NOMO-1 (cell line): Measurements from ENCODE around the gene AK5.

Source experiments
- DNase-seq, 2 experiments: peaks; one replicate each; lab custom pipeline; 2025; ENCODE audit not compliant: unreplicated experiment in 2 of 2; lab: John Stamatoyannopoulos, UW

AK5 gene

GRCh38 chr1:77433934-77434333, 152.1 kb downstream of the AK5 start:
- no peak for DNase-seq

- DNase-seq: no peak
These were observed 153.1 kb downstream of the AK5 start for GRCh38 chr1:77434967-77435366.

GRCh38 chr1:77438236-77438913, 156.6 kb downstream of the AK5 start:
- DNase-seq: no peak

DNA sequence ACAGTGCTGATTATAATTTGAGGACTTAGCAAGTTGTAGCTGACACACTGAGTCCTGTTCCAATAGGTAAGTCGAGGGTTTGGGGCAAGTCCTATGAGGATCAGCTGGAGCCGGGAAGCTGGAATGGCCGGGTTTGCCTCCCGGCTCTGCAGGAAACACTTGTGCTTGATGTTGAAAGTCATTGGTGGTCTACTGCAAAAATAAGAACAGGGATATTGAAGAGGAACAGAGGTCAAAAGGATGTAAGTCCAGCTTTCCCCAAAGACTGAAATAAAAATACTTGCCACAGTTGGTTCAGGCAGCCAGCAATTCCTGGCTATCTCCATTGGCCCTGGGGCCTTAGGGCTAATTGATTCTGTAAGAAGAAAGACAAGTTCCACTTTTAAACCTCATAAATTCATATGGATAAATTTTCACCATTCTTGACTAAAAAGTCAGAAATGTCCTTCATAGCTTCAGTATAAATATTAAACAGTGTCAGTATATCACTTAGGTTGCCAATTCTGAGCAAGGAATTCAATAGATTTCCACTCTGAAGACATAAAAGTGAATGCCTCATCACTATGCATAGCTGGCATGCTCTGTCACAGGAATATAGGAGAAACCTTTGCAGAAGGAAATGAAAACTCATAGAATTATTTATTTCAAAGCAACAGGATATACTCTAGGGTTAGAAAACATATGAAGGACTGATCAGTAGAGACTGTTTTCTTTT, 165.2 kb downstream of the AK5 start:
- no peak for DNase-seq

DNA sequence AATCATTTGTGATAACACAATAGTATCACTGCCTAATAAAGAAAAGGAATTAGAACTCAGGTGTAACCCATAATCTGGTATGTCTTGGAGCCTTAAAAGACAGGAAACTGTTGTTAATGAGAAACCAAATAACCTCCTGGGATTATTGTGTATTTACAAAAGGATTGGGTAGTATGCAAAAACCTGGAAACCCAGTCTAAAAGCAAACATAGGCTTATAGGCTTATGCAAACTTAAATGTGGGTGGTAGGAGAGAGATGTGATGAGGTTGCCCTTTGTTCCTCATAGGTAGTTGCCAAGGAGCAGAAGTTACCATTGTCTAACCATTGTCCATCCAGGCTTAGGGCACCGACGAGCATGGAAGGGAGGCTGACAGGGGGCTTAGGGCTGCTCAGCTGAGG, 165.8 kb downstream of the AK5 start:
- DNase-seq: no peak

DNA sequence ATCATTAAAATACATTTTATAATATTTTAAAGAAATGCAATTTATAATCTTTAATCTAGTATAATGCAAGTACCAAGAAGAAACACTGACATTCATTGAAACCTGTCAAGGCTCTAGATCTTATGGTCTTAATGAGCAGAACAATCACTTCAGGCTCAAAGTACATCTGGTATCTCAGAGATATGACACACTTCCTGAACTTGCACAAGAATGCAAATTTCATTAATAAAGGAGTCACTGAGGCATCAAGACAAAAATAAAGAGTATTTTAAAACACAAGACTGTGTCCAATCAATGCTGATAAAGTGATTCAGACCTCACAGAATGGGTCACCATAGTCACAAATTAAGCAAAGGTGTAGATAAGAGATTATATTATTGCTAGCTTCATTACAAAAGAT, 178.1 kb downstream of the AK5 start:
- peak in 1 of 2 experiments; percentile 50 for DNase-seq

DNA sequence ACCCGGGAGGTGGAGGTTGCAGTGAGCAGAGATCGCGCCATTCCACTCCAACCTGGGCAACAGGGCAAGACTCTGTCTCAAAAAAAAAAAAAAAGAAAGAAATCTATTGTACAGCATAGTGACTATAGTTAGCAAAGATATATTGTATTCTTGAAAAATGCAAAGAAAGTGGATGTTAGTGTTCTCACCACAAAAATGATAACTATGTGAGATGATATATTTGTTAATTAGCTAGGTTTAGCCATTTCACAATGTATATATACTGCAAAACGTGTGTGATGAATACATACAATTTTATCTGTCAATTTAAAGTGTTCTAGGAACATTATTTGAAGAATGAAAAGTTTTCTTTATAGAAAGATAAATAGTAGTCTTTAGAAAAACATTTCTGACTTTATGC, 179.9 kb downstream of the AK5 start:
- DNase-seq: no peak

- no peak for DNase-seq
These were observed 181.4 kb downstream of the AK5 start for GRCh38 chr1:77463216-77463615.

DNA sequence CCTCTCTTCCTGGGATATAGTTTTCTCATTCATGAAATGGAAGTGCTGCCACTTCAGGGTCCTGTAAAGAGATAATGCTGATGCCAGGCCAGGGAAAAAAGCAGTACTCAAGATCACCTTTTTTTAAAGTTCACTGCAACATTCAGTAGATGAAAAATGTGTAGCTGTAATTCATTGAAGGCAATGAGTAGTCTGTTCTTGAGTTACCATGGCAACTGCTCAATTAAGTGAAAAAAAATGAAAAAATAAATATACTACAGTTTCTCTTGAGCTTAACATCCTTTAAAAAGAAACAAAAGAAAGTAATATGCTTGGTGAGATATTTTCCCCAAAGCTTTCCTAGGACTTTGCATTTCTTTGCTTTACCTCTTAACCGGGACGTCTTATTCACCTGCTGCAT, 183.3 kb downstream of the AK5 start:
- no peak for DNase-seq

DNA sequence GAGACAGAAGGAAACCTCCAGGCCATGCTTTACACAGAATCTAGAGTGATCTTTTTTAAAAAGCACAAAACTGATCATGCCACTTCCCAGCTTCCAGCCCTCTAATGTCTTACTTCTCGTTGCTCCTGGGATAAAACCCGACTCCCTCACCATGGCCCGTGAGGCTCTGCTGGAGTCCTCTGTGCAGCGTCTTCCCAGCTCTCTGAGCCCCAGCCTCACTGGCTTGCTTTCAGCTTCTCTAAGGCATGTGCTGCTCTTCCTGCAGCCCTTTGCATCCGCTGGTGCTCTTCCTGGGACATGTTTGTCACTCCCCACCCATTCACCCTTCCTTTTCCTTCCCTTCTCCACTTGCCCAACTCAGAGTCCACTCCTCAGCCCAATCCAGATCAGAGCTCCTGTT, 184.1 kb downstream of the AK5 start:
- no peak for DNase-seq

DNA sequence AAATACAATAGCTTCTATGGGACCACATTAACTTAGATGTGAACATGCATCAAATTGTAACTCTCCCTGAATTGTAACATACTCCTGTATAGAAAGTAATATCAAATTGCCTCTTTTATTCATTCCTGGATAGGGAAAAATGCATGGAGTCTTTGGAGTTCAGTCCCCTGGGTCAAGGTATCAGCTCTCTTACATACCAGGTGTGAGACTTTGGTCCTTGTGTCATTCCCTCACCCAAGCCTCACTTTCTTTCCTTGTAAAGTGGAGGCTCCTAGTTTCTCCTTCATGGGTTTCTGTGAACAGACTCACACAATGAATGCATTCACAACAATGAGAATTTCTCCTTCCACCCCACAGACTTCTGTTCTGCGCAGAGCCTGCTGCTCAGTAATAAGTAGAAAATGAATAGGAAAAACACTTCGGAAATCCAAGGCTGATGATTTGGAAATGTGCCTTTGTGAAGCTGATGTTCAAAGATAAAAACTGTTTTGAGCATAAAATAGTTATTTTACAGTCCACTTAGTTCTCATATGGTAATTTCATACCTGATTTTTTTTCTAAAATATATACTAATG, 185.3 kb downstream of the AK5 start:
- no peak for DNase-seq

- DNase-seq: no peak
These were observed 185.9 kb downstream of the AK5 start for GRCh38 chr1:77467741-77468140.

GRCh38 chr1:77468257-77468948, 186.6 kb downstream of the AK5 start:
- no peak for DNase-seq

GRCh38 chr1:77468949-77469710, 187.3 kb downstream of the AK5 start:
- DNase-seq: no peak

DNA sequence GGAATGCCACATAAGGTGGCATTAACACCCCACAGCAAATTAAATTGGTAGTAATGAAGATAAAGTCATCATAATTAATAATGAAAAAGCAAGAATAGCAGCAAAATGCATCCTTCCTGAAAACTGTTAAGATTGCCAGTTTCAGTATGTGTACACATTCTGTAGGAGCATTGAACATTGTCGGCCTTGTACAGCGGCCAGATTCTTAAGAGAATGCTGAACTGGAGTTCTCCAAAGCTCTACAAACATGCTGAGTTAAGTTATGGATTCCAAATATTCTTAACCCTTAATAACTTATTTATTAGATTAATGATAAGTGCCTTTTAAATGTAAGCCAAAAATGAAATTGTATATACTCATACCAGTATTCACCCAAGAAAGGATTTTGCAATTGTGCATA, 189.9 kb downstream of the AK5 start:
- DNase-seq: no peak

- DNase-seq: no peak
These were observed 191.9 kb downstream of the AK5 start for GRCh38 chr1:77473690-77474089.

- DNase-seq: peak; percentile 26 to 67
These were observed 193.8 kb downstream of the AK5 start for GRCh38 chr1:77475641-77476040.

DNA sequence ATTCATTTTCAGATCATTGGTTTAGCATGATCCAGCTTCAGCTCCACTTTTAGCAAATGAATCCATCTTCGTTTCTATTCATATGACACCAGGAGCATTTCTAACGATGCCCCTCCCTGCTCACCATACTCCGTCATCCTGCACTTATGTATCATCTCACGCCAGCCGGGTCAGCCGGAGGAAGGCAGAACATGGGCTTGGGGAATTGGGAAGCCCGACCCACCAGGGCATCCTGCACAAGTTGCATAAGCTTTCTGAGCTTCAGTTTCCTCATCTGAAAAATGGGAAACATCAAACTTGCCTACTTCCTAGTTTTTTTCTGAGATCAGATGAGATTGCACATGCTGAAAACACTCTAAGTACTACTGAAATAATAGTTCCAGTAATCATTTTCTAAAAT, 194.7 kb downstream of the AK5 start:
- peak; percentile 20 to 29 for DNase-seq

DNA sequence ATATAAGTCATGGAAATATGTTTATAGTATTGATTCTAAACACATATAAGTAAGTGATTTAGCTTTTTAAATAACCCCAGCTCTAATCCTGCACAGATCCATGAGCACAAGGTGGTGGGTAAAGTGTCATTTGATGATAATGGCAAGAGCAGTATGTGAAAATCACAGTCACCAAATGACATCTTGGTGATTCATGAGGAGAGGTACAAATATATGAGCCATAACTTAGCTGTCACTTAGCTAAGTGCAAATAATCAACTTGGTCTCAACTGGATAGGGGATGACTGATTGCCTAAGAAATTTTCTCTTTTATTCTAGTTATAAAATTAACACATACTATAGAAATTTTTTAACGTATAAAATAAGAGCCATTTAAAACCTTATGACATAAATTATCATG, 202.5 kb downstream of the AK5 start:
- no peak for DNase-seq

DNA sequence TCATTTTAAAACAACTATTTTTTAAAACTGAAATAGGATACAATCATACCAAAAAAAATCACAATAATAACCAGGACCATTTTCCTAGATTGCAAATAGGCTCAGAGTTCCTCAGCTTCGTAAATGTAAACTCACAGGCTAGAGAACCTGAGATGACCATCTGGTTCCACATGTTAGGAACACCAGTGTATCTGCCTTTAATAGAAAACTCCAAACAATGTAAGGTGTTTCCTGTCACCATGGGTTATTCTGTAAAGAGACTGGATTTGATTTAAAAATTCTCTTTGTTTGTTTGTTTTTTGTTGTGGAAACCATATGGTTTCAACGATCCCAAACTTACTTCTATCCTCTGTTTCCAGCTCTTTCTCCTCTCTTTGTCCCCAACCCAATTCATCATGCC, 203.1 kb downstream of the AK5 start:
- no peak for DNase-seq

DNA sequence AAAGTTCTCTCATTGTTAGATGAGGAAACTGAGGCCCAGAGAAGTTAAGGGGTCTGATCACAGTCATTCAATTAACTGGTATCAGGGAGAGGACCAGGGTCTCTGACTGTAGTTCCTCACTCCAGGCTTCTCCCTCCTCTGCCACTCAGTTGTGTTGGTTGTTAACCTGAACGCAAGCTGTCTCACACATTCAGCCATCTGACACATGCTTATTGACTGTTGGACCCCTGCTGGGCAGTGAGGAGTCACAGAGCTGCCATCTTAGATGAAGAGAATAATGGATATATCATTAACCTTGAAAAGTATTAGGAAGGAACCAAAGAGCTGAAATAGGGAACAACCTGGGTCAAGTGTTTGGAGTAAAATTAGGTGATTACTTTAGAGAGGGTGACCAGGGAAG, 205.8 kb downstream of the AK5 start:
- DNase-seq: no peak
